Measurements from ENCODE around the gene ABCC1.

Gene ABCC1

GRCh38 chr16:16108759-16109158, 159.3 kb downstream of the ABCC1 start:
- no peak overlapping the region for H3K27ac ChIP-seq (ENCODE audit: extremely low read depth, low read depth, low read length)
- CTCF ChIA-PET = interaction anchor here (0.9 kb wide), 1 partner anchor 12 kb away, joined by 3 read pairs; no protein-coding TSS in a partner anchor
- H3K4me3 ChIP-seq (ENCODE audit: low read depth, low read length) = no peak overlapping the region
- H3K36me3 ChIP-seq (ENCODE audit: control insufficient read depth in 2 of 2, insufficient read depth in 1 of 2, low read length in 2 of 2) = peaks cover 13 to 70% of the 10 kb centered on the region in 2 experiments; a peak in 2 of 3 replicates
- H3K9me3 ChIP-seq (ENCODE audit: control insufficient read depth, insufficient read depth, low read depth, low read length) = no peaks in the 10 kb centered on the region
- no peaks in the 10 kb centered on the region for H3K4me1 ChIP-seq (ENCODE audit: control insufficient read depth, insufficient read depth, low read length)
- POLR2A ChIA-PET = no interaction called here
- no peak for TF ChIP-seq ZNF549 (tag by site-specific recombination; IDR thresholded peaks at IDR 0.05)
- TF ChIP-seq AEBP2 (tag by site-specific recombination; IDR thresholded peaks at IDR 0.05; ENCODE audit: borderline replicate concordance) = no peak
- TF ChIP-seq ZNF645 (tag by site-specific recombination; IDR thresholded peaks at IDR 0.05) = no peak
- no peak for TF ChIP-seq ZNF776 (tag by site-specific recombination; IDR thresholded peaks at IDR 0.05; ENCODE audit: borderline replicate concordance)
- no peak for TF ChIP-seq ZBTB11 (tag by site-specific recombination; conservative IDR thresholded peaks at IDR 0.05; ENCODE audit: low read depth)
- no peak for TF ChIP-seq ZNF521 (tag by site-specific recombination; IDR thresholded peaks at IDR 0.05)
- no peak for TF ChIP-seq ZSCAN5A (tag by site-specific recombination; IDR thresholded peaks at IDR 0.05)
- no peak for TF ChIP-seq ZNF580 (tag by site-specific recombination; IDR thresholded peaks at IDR 0.05)
- no peak for TF ChIP-seq KLF8 (tag by site-specific recombination; IDR thresholded peaks at IDR 0.05)
- TF ChIP-seq ZNF280D (tag by site-specific recombination; IDR thresholded peaks at IDR 0.05) = no peak
- TF ChIP-seq ZNF768 (tag by site-specific recombination; IDR thresholded peaks at IDR 0.05) = no peak
- TF ChIP-seq FEZF1 (tag by site-specific recombination; IDR thresholded peaks at IDR 0.05) = no peak
- TF ChIP-seq KLF16 (tag by site-specific recombination; IDR thresholded peaks at IDR 0.05) = no peak
- TF ChIP-seq PRDM6 (tag by site-specific recombination; IDR thresholded peaks at IDR 0.05) = no peak
- TF ChIP-seq ZNF112 (tag by site-specific recombination; IDR thresholded peaks at IDR 0.05) = no peak
- TF ChIP-seq ZNF148 (tag by site-specific recombination; IDR thresholded peaks at IDR 0.05; ENCODE audit: borderline replicate concordance) = no peak
- TF ChIP-seq ZBTB49 (tag by site-specific recombination; IDR thresholded peaks at IDR 0.05; ENCODE audit: low read depth) = no peak
